ENCODE data around the gene LMO7. TPM values are rescaled to one million over a fixed set of nuclear protein-coding genes. Genes with fewer than 3 reads are reported as not detected.

Gene LMO7
- total RNA-seq, 1 donor from 2014 or later, result 239 TPM

DNA sequence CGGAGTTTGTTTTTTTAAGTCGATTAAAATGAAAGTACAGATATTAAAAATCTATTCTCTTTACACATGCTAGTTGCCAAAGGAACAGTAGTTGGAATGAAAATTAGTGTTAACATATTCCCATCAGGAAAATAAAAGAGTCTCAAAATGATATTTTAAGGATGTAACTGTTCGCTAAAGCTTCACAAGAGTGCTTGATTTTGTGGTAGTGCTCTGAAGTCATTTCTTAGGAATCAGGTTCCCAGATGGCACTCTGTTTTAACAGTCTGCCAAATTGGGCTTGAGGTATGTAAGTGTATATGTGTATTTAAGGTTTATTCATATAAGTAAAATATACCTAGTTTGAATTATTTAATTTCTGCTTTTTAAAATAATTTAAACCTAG is 128.8 kb downstream of the LMO7 start:
- H3K4me1 Mint-ChIP-seq (ENCODE audit: unreplicated experiment), result peaks cover 70% of the 10 kb centered on the region
- no peak overlapping the region for H3K4me3 Mint-ChIP-seq (ENCODE audit: unreplicated experiment)
- DNase-seq (ENCODE audit: extremely low spot score, unreplicated experiment), result no peak
- TF ChIP-seq, protein P1, sequence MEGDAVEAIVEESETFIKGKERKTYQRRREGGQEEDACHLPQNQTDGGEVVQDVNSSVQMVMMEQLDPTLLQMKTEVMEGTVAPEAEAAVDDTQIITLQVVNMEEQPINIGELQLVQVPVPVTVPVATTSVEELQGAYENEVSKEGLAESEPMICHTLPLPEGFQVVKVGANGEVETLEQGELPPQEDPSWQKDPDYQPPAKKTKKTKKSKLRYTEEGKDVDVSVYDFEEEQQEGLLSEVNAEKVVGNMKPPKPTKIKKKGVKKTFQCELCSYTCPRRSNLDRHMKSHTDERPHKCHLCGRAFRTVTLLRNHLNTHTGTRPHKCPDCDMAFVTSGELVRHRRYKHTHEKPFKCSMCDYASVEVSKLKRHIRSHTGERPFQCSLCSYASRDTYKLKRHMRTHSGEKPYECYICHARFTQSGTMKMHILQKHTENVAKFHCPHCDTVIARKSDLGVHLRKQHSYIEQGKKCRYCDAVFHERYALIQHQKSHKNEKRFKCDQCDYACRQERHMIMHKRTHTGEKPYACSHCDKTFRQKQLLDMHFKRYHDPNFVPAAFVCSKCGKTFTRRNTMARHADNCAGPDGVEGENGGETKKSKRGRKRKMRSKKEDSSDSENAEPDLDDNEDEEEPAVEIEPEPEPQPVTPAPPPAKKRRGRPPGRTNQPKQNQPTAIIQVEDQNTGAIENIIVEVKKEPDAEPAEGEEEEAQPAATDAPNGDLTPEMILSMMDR (IDR thresholded peaks at IDR 0.05), result no peak
- peaks cover 15% of the 10 kb centered on the region for H3K36me3 Mint-ChIP-seq (ENCODE audit: unreplicated experiment)
- peak overlapping the region; percentile 60 for H3K27ac Mint-ChIP-seq (ENCODE audit: unreplicated experiment)
- H3K9me3 Mint-ChIP-seq (ENCODE audit: unreplicated experiment), result peaks cover 3% of the 10 kb centered on the region
- H3K27me3 Mint-ChIP-seq (ENCODE audit: unreplicated experiment), result no peaks in the 10 kb centered on the region

DNA sequence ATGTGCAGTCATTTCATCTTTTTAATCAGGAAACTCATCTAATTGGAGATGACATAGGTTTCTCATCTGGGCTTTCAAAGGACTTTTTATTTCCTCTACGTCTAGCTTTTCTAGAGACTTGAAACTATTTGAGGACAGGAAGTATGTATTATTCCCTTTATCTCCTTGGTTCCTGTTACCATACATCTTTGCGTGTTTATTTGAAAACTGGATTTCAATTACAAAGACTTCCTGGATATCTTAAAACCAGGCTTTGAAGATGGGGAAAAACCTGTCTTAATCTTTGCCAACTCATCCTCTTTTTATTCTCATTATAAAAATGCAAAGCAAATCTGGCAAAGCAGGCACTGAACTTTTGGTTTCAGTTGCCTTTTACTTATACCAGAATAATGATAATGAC is 130.5 kb downstream of the LMO7 start:
- H3K4me3 Mint-ChIP-seq (ENCODE audit: unreplicated experiment), result no peak overlapping the region
- DNase-seq (ENCODE audit: extremely low spot score, unreplicated experiment), result no peak
- H3K9me3 Mint-ChIP-seq (ENCODE audit: unreplicated experiment), result peaks cover 3% of the 10 kb centered on the region
- peak overlapping the region; percentile 39 for H3K27ac Mint-ChIP-seq (ENCODE audit: unreplicated experiment)
- TF ChIP-seq, protein P1 (IDR thresholded peaks at IDR 0.05), result no peak
- no peaks in the 10 kb centered on the region for H3K27me3 Mint-ChIP-seq (ENCODE audit: unreplicated experiment)
- peaks cover 73% of the 10 kb centered on the region for H3K4me1 Mint-ChIP-seq (ENCODE audit: unreplicated experiment)
- H3K36me3 Mint-ChIP-seq (ENCODE audit: unreplicated experiment), result peaks cover 15% of the 10 kb centered on the region

DNA sequence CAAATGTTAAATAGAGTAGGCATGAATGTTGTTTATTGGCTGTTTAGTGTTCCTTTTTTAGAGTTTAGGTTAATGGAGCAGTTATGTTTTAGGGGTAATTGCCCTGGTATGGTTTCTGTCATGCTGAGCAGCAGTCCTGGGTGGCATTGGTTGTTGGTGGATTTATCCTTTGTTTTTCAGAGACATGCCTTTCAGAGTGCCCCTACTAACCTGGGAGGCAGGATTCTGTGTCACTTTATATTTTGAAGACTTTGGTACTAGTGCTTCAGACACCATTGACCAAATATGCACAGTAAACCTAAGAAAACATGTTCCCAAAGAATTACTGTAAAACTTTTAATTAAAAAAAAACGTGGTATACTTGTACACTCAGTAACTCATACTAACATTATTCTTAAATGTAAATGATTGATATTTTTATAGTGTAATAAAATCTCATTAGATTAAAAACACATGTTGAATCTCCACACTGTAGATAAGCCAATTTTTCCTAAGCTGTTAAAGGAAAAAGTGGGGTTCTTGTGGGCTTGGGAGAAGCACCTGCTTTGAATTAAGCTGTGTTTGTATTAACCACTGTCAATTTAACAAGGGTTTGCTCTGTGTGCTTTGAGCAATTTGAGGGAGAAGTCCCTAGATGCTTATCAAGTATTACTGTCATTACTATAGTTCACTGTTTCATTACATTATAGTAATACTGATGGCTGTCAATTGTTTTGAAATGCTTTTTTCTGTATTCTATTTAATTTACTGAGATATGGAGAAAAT is 133.2 kb downstream of the LMO7 start:
- H3K9me3 Mint-ChIP-seq (ENCODE audit: unreplicated experiment), result peaks cover 5% of the 10 kb centered on the region
- peaks cover 78% of the 10 kb centered on the region for H3K4me1 Mint-ChIP-seq (ENCODE audit: unreplicated experiment)
- no peaks in the 10 kb centered on the region for H3K27me3 Mint-ChIP-seq (ENCODE audit: unreplicated experiment)
- H3K36me3 Mint-ChIP-seq (ENCODE audit: unreplicated experiment), result peaks cover 9% of the 10 kb centered on the region
- H3K27ac Mint-ChIP-seq (ENCODE audit: unreplicated experiment), result peak overlapping the region; percentile 24
- no peak overlapping the region for H3K4me3 Mint-ChIP-seq (ENCODE audit: unreplicated experiment)
- TF ChIP-seq, protein P1 (IDR thresholded peaks at IDR 0.05), result no peak
- no peak for DNase-seq (ENCODE audit: extremely low spot score, unreplicated experiment)

DNA sequence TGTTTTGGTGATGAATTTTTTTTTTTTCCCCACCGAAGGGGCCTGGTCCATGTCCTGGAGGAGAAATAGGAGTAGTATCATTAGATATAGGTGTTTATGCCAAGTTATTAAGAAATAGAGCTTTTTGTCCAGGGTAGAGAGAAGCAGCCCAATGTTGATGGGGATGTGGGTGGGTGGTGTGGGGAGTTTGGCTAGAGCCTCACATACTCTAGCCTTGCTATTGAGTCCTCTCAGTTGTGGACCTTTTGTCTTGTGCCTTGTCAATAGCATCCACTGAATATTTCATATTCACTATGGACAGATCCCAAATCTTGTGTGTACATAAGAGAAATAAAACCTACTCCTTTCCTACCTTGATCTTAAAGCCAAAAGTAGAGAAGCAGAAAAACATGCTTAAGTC is 134.0 kb downstream of the LMO7 start:
- peaks cover 8% of the 10 kb centered on the region for H3K36me3 Mint-ChIP-seq (ENCODE audit: unreplicated experiment)
- TF ChIP-seq, protein P1 (IDR thresholded peaks at IDR 0.05), result no peak
- H3K9me3 Mint-ChIP-seq (ENCODE audit: unreplicated experiment), result peaks cover 4% of the 10 kb centered on the region
- peaks cover 77% of the 10 kb centered on the region for H3K4me1 Mint-ChIP-seq (ENCODE audit: unreplicated experiment)
- no peaks in the 10 kb centered on the region for H3K27me3 Mint-ChIP-seq (ENCODE audit: unreplicated experiment)
- H3K27ac Mint-ChIP-seq (ENCODE audit: unreplicated experiment), result peak overlapping the region; percentile 45
- no peak for DNase-seq (ENCODE audit: extremely low spot score, unreplicated experiment)
- no peak overlapping the region for H3K4me3 Mint-ChIP-seq (ENCODE audit: unreplicated experiment)

DNA sequence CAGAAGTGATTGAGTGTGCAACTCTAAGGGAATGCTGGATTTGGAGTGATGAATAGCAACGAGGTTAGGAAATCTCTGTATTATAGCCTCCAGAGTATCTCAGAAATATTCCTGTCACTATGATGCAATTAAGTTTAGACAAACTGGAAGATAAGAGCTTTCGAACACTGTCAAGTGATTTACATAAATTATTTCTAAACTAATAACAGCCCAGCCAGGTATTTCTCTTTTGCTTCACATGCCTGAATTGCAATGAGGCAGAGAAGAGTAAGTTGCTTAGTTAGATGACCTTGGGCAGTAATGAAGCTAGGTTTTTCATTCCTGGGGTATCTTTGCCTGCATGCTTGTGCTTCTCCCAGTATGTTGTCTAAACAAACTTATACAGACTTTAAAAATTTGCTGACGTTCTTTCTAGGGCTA is 134.5 kb downstream of the LMO7 start:
- Mint-ChIP-seq H3K27me3 (ENCODE audit: unreplicated experiment) (no peaks in the 10 kb centered on the region), H3K36me3 (ENCODE audit: unreplicated experiment) (peaks cover 10% of the 10 kb centered on the region), H3K4me1 (ENCODE audit: unreplicated experiment) (peaks cover 73% of the 10 kb centered on the region), H3K27ac (ENCODE audit: unreplicated experiment) (peak overlapping the region; percentile 45), H3K4me3 (ENCODE audit: unreplicated experiment) (no peak overlapping the region), H3K9me3 (ENCODE audit: unreplicated experiment) (peaks cover 4% of the 10 kb centered on the region)
- TF ChIP-seq, protein P1 (IDR thresholded peaks at IDR 0.05), result no peak
- DNase-seq (ENCODE audit: extremely low spot score, unreplicated experiment), result no peak
